SU-DHL-6 (cell line): Measurements from ENCODE around the gene SLC26A9.

Experiments
- H2AFZ ChIP-seq: fragments of 200-600 bp; sonication (generic); 2 replicates; pipeline ENCODE4 v1.6.1; 2014; ENCODE audit warnings: low read depth, mild to moderate bottlenecking, moderate library complexity, mixed read lengths, antibody characterized with exemption, low read length; ENCODE audit not compliant: severe bottlenecking
- H3F3A ChIP-seq: fragments of 200-600 bp; shearing (Covaris generic); 2 replicates; pipeline ENCODE4 v1.6.0; 2016; ENCODE audit warnings: antibody characterized with exemption, mild to moderate bottlenecking; ENCODE audit not compliant: insufficient read depth
- H3K27ac ChIP-seq: fragments of 200-600 bp; sonication (generic); 2 replicates; pipeline ENCODE4 v1.5.1; 2016; ENCODE audit warnings: low read depth, mild to moderate bottlenecking, low read length, moderate library complexity, mixed read lengths
- H3K27me3 ChIP-seq: fragments of 200-600 bp; sonication (generic), shearing (Covaris generic); 2 replicates; pipeline ENCODE4 v1.6.0; 2014; ENCODE audit warnings: mild to moderate bottlenecking, low read length
- H3K36me3 ChIP-seq: fragments of 200-600 bp; sonication (generic); 2 replicates; pipeline ENCODE4 v1.6.1; 2014; ENCODE audit warnings: mild to moderate bottlenecking, low read length, mixed read lengths
- H3K4me2 ChIP-seq: fragments of 300-600, 200-600 bp; shearing (Covaris generic), sonication (generic); 2 replicates; pipeline ENCODE4 v1.6.0; 2014; ENCODE audit warnings: low read length, low read depth, mild to moderate bottlenecking; ENCODE audit not compliant: poor library complexity, severe bottlenecking
- H3K4me3 ChIP-seq: fragments of 200-600 bp; sonication (generic); 2 replicates; pipeline ENCODE4 v1.5.1; 2014; ENCODE audit warnings: antibody characterized with exemption, low read length, mild to moderate bottlenecking, mixed read lengths; ENCODE audit not compliant: insufficient read depth, poor library complexity, severe bottlenecking
- H3K79me2 ChIP-seq: fragments of 200-600 bp; sonication (generic); 2 replicates; pipeline ENCODE4 v1.6.1; 2014; ENCODE audit warnings: mild to moderate bottlenecking, low read length, moderate library complexity; ENCODE audit not compliant: insufficient read depth
- H3K9ac ChIP-seq: fragments of 200-600 bp; sonication (generic); 2 replicates; pipeline ENCODE4 v1.7.0; 2014; ENCODE audit warnings: mild to moderate bottlenecking, low read length
- H3K9me2 ChIP-seq: fragments of 200-600 bp; sonication (generic); replicated peaks from 2 replicates; pipeline ENCODE4 v1.6.1; 2014; ENCODE audit warnings: low read length; ENCODE audit not compliant: insufficient read depth
- H3K9me3 ChIP-seq: fragments of 200-600 bp; sonication (generic); 2 replicates; pipeline ENCODE4 v1.6.1; 2014; ENCODE audit warnings: low read length, mixed read lengths; ENCODE audit not compliant: insufficient read depth
- H4K20me1 ChIP-seq: fragments of 200-600 bp; sonication (generic); 2 replicates; pipeline ENCODE4 v1.6.1; 2014; ENCODE audit warnings: low read depth, mild to moderate bottlenecking, antibody characterized with exemption, low read length, moderate library complexity, mixed read lengths
- EZH2phosphoT487 ChIP-seq: fragments of 200-600 bp; sonication (generic), shearing (Covaris generic); conservative IDR thresholded peaks from 2 replicates; pipeline ENCODE4 v1.6.1; 2018; ENCODE audit warnings: mild to moderate bottlenecking, antibody characterized with exemption, low read length, moderate library complexity, mixed read lengths
- TF ChIP-seq, protein P1 (sequence below): fragments of 200-600 bp; sonication (generic); IDR thresholded peaks from one replicate; pipeline ENCODE4 v1.5.1; 2017; ENCODE audit warnings: antibody characterized with exemption, mild to moderate bottlenecking, low read length, moderate library complexity; ENCODE audit not compliant: insufficient read depth, poor library complexity, severe bottlenecking

SLC26A9 gene

DNA sequence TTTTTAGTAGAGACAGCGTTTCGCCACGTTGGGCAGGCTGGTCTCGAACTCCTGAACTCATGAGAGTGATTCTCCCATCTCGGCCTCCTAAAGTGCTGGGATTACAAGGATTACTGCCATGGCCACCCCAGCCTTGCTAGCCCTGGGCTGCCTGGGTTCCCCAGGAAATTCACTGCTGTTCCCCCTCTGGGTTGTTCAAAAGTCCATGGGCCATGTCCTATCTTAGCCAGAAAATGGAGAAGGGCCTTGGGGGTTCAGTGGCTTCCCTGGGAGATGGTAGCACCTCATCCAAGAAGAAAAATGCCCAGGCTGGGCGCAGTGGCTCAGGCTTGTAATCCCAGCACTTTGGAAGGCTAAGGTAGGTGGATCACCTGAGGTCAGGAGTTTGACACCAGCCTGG, 20.9 kb downstream of the SLC26A9 start:
- H2AFZ ChIP-seq = no peak overlapping the region
- no peaks in the 10 kb centered on the region for H3F3A ChIP-seq
- no peak overlapping the region for H3K4me2 ChIP-seq
- no peaks in the 10 kb centered on the region for H4K20me1 ChIP-seq
- H3K9me3 ChIP-seq = no peaks in the 10 kb centered on the region
- no peak overlapping the region for H3K4me3 ChIP-seq
- H3K9me2 ChIP-seq = no peaks in the 10 kb centered on the region
- H3K36me3 ChIP-seq = no peaks in the 10 kb centered on the region
- no peak overlapping the region for H3K27ac ChIP-seq
- no peaks in the 10 kb centered on the region for H3K79me2 ChIP-seq
- TF ChIP-seq, protein P1, sequence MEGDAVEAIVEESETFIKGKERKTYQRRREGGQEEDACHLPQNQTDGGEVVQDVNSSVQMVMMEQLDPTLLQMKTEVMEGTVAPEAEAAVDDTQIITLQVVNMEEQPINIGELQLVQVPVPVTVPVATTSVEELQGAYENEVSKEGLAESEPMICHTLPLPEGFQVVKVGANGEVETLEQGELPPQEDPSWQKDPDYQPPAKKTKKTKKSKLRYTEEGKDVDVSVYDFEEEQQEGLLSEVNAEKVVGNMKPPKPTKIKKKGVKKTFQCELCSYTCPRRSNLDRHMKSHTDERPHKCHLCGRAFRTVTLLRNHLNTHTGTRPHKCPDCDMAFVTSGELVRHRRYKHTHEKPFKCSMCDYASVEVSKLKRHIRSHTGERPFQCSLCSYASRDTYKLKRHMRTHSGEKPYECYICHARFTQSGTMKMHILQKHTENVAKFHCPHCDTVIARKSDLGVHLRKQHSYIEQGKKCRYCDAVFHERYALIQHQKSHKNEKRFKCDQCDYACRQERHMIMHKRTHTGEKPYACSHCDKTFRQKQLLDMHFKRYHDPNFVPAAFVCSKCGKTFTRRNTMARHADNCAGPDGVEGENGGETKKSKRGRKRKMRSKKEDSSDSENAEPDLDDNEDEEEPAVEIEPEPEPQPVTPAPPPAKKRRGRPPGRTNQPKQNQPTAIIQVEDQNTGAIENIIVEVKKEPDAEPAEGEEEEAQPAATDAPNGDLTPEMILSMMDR = no peak
- TF ChIP-seq EZH2phosphoT487 = no peak
- H3K9ac ChIP-seq = no peak overlapping the region
- H3K27me3 ChIP-seq = no peaks in the 10 kb centered on the region

DNA sequence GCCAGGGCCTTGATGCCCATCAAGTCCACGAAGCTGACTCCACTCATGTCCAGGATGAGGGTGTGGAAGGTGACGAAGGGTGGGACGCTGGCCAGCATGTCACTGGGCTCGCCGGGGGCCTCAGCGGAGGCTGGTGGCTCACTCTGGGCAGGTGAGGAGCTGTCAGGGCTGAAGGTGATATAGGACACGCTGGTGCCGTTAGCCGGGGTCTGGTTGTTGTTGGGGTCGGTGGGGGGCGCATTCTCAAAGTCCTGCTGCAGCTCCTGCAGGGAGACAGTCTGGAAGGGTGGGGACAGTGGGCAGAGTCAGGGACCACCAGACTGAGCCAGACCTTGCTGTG, 21.7 kb downstream of the SLC26A9 start:
- H3K36me3 ChIP-seq = no peaks in the 10 kb centered on the region
- H3K9ac ChIP-seq = no peak overlapping the region
- no peaks in the 10 kb centered on the region for H3K9me2 ChIP-seq
- no peaks in the 10 kb centered on the region for H4K20me1 ChIP-seq
- no peak overlapping the region for H3K27ac ChIP-seq
- no peak overlapping the region for H3K4me3 ChIP-seq
- H3K9me3 ChIP-seq = no peaks in the 10 kb centered on the region
- H3F3A ChIP-seq = no peaks in the 10 kb centered on the region
- no peak overlapping the region for H3K4me2 ChIP-seq
- H3K79me2 ChIP-seq = no peaks in the 10 kb centered on the region
- H2AFZ ChIP-seq = no peak overlapping the region
- TF ChIP-seq, protein P1 = no peak
- TF ChIP-seq EZH2phosphoT487 = no peak
- H3K27me3 ChIP-seq = no peaks in the 10 kb centered on the region

DNA sequence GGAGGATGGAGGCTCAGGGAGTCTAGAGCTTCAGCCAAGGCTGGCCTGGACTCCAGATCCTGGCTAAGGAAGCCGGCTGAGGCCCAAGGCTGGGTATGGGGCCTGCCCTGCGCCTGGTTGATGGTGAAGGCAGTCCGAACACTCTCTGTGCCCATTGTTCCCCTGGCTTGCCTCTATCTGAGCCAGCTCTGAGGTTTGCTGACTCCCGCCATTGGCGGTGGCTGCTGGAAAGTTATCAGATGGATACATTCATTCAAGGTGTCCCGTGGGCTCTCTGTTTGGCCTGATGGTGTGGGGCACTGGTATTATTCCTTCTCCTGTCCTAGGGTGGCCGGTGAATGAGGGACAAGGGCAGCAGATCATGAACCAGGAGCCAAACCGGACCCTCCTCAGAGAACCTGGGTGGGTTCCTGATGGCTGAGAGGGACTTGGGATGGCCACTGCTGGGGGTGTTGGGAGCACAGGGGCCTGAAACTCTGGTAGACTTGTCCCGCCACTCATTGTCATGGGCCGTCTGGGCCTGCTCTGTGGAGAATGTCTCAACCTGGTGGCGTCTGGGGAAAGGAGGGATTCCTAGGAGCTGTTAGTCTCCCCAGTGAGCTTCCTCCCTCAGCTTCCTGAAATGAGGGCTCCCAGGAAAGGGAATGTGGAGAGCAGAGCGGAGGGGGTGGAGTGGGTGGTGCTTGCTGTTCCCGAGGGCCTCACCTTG, 22.2 kb downstream of the SLC26A9 start:
- H3K4me2 ChIP-seq = no peak overlapping the region
- H3F3A ChIP-seq = no peaks in the 10 kb centered on the region
- no peak overlapping the region for H3K27ac ChIP-seq

More for the DNA sequence above, 22.2 kb downstream of the SLC26A9 start:
- H3K9me3 ChIP-seq = no peaks in the 10 kb centered on the region
- H3K27me3 ChIP-seq = no peaks in the 10 kb centered on the region
- H4K20me1 ChIP-seq = no peaks in the 10 kb centered on the region
- TF ChIP-seq, protein P1 = no peak
- no peak for TF ChIP-seq EZH2phosphoT487
- no peak overlapping the region for H3K9ac ChIP-seq
- H3K36me3 ChIP-seq = no peaks in the 10 kb centered on the region
- H3K4me3 ChIP-seq = no peak overlapping the region
- no peaks in the 10 kb centered on the region for H3K79me2 ChIP-seq
- H2AFZ ChIP-seq = no peak overlapping the region
- H3K9me2 ChIP-seq = no peaks in the 10 kb centered on the region
